ENCODE data around the gene CCT6A. TPM values are rescaled to one million over a fixed set of nuclear protein-coding genes. Genes with fewer than 3 reads are reported as not detected.
A peak's percentile ranks its signal among the peaks of the same experiment; 100 is the strongest.

Gene CCT6A
- total RNA-seq, 1 donor from 2014 or later: 67.6 TPM

DNA sequence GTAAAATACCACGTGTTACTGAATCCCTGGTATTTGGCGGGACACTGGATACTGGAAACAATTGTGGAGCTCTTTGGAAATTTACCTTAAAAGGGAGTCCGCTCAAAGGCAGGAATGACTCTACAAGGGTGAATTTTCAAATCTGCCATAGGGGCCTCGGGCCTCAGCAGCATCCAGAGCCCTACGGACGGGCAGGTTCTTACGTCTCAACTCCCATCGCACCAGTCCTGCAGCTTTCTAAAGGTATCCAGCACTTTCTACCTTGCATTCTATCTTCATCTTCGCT lies 569 bp upstream of the CCT6A start:
- TF ChIP-seq, protein P1, sequence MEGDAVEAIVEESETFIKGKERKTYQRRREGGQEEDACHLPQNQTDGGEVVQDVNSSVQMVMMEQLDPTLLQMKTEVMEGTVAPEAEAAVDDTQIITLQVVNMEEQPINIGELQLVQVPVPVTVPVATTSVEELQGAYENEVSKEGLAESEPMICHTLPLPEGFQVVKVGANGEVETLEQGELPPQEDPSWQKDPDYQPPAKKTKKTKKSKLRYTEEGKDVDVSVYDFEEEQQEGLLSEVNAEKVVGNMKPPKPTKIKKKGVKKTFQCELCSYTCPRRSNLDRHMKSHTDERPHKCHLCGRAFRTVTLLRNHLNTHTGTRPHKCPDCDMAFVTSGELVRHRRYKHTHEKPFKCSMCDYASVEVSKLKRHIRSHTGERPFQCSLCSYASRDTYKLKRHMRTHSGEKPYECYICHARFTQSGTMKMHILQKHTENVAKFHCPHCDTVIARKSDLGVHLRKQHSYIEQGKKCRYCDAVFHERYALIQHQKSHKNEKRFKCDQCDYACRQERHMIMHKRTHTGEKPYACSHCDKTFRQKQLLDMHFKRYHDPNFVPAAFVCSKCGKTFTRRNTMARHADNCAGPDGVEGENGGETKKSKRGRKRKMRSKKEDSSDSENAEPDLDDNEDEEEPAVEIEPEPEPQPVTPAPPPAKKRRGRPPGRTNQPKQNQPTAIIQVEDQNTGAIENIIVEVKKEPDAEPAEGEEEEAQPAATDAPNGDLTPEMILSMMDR (IDR thresholded peaks at IDR 0.05; ENCODE audit: borderline replicate concordance): no peak
- no peaks in the 10 kb centered on the region for H3K27me3 ChIP-seq (ENCODE audit: low read depth)
- intact Hi-C loops (cut with micrococcal nuclease): no loop called here
- H3K4me1 ChIP-seq: peaks cover 65% of the 10 kb centered on the region
- H3K36me3 ChIP-seq: peaks cover 33% of the 10 kb centered on the region
- peak overlapping the region; percentile 90 for H3K4me3 ChIP-seq
- H3K27ac ChIP-seq (replicated peaks): peak overlapping the region; percentile 93
- H3K9me3 ChIP-seq (replicated peaks): no peaks in the 10 kb centered on the region
- no peak for DNase-seq

DNA sequence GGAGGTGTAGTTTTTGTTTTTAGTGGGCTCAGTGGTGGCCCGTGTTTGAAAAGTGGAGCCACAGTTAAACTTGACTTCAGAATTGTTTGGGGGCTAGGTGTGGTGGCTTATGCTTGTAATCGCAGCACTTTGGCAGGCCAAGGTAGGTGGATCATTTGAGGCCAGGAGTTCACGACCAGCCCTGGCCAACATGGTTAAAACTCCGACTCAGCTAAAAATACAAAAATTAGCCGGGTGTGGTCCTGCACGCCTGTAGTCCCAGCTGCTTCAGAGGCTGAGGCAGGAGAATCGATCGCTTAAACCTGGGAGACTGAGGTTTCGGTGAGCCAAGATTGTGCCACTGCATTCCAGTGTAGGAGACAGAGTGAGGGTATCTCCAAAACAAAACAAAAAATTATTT lies 1.8 kb downstream of the CCT6A start:
- Histone ChIP-seq H3K4me1 (peaks cover 49% of the 10 kb centered on the region), H3K36me3 (peaks cover 57% of the 10 kb centered on the region), H3K9me3 (replicated peaks) (no peaks in the 10 kb centered on the region), H3K27me3 (ENCODE audit: low read depth) (no peaks in the 10 kb centered on the region), H3K27ac (replicated peaks) (no peak overlapping the region), H3K4me3 (no peak overlapping the region)
- DNase-seq: no peak
- intact Hi-C loops (cut with micrococcal nuclease): no loop called here
- TF ChIP-seq, protein P1 (IDR thresholded peaks at IDR 0.05; ENCODE audit: borderline replicate concordance): no peak

GRCh38 chr7:56053993-56054392 lies 2.4 kb downstream of the CCT6A start:
- Histone ChIP-seq H3K4me1 (peaks cover 43% of the 10 kb centered on the region), H3K36me3 (peaks cover 63% of the 10 kb centered on the region), H3K9me3 (replicated peaks) (no peaks in the 10 kb centered on the region), H3K27me3 (ENCODE audit: low read depth) (no peaks in the 10 kb centered on the region), H3K27ac (replicated peaks) (no peak overlapping the region), H3K4me3 (no peak overlapping the region)
- TF ChIP-seq, protein P1 (IDR thresholded peaks at IDR 0.05; ENCODE audit: borderline replicate concordance): no peak
- DNase-seq: no peak
- intact Hi-C loops (cut with micrococcal nuclease): no loop called here

DNA sequence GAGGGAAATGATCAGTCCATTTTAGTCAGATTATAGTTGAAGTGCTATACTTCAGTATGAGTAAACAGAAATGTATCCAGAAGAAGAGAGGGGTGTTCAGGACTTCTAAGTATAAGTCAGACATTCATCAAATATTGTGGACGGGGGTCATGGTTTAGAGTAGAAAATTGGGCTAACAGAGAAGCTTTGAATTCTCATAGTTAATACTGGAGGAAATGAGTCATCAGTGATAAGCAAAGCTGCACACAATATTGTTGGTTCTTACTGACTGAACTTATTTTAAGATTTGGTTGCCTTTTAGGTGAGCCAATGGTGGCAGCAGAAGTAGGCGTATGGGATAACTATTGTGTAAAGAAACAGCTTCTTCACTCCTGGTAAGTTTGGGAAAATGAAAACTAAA lies 10.8 kb downstream of the CCT6A start:
- no peaks in the 10 kb centered on the region for H3K27me3 ChIP-seq (ENCODE audit: low read depth)
- H3K4me1 ChIP-seq: peaks cover 32% of the 10 kb centered on the region
- no peak overlapping the region for H3K27ac ChIP-seq (replicated peaks)
- H3K9me3 ChIP-seq (replicated peaks): no peaks in the 10 kb centered on the region
- peaks cover 61% of the 10 kb centered on the region for H3K36me3 ChIP-seq
- TF ChIP-seq, protein P1 (IDR thresholded peaks at IDR 0.05; ENCODE audit: borderline replicate concordance): no peak
- H3K4me3 ChIP-seq: no peak overlapping the region
- intact Hi-C loops (cut with micrococcal nuclease): no loop called here
- no peak for DNase-seq

DNA sequence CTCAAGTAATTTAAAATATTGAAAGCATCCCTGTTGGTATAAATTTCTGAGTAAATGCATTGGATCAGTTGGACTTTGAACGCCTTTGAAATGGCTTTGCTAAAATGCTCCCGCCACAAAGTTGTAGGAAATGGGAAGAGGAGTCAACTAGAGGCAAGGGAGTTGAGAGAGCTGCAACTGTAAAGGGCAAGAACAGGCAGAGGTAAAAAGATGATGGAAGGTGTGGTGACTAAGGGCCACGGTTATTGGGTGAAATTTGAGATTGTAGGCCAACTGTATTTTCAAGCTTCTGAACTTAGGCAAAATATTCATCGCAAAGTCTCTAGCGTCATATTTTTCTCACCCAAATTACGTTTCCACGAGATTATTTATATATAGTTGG lies 11.9 kb downstream of the CCT6A start:
- Histone ChIP-seq H3K36me3 (peaks cover 52% of the 10 kb centered on the region), H3K4me3 (peak overlapping the region; percentile 95), H3K27ac (replicated peaks) (peak overlapping the region; percentile 95), H3K27me3 (ENCODE audit: low read depth) (no peaks in the 10 kb centered on the region), H3K9me3 (replicated peaks) (no peaks in the 10 kb centered on the region), H3K4me1 (peaks cover 32% of the 10 kb centered on the region)
- intact Hi-C loops (cut with micrococcal nuclease): no loop called here
- TF ChIP-seq, protein P1 (IDR thresholded peaks at IDR 0.05; ENCODE audit: borderline replicate concordance): no peak
- no peak for DNase-seq
